ENCODE data around the gene MGP. TPM values are rescaled to one million over a fixed set of nuclear protein-coding genes. Genes with fewer than 3 reads are reported as not detected.

MGP gene
- 1,000 to 10,000 TPM; 1,159 to 1,325 TPM for total RNA-seq
- long read RNA-seq, transcript MGP-203 (4 exons, 1,405 nt): major isoform, 17 of 20 reads
- long read RNA-seq, partial matches to known transcripts: 2 of 20 reads
- long read RNA-seq, other reads (novel, unspliced or antisense): 1 of 20 reads

GRCh38 chr12:14885718-14886221 is at the start of gene MGP:
TSS of gene MGP (minus strand) at chr12:14885854. CDS start at chr12:14885791, 63 bp downstream.
- ATAC-seq: peak; percentile 84 to 90
- DNase-seq: peak; percentile 63
- intact Hi-C loops (cut with DNase I): loop anchor here in 1 of 2 donors (5.0 kb wide), 2 partner anchors 38 to 67 kb away; no protein-coding TSS in a partner anchor

GRCh38 chr12:14935031-14935430 is 49.4 kb upstream of the MGP start:
- no peak for ATAC-seq
- DNase-seq: no peak
- intact Hi-C loops (cut with DNase I): no loop called here

GRCh38 chr12:14934511-14934910 is 48.9 kb upstream of the MGP start:
- intact Hi-C loops (cut with DNase I): no loop called here
- DNase-seq (no peak), ATAC-seq (no peak)

GRCh38 chr12:14931791-14932560 is 46.3 kb upstream of the MGP start:
- intact Hi-C loops (cut with DNase I): no loop called here
- ATAC-seq (no peak), DNase-seq (no peak)

- no peak for ATAC-seq
- no peak for DNase-seq
- intact Hi-C loops (cut with DNase I): no loop called here
Observed at GRCh38 chr12:14931359-14931758, 45.7 kb upstream of the MGP start.

- DNase-seq: no peak
- no peak for ATAC-seq
- intact Hi-C loops (cut with DNase I): no loop called here
Observed at GRCh38 chr12:14930299-14930698, 44.6 kb upstream of the MGP start.

GRCh38 chr12:14928931-14929330 is 43.3 kb upstream of the MGP start:
- intact Hi-C loops (cut with DNase I): no loop called here

GRCh38 chr12:14927267-14927666 is 41.6 kb upstream of the MGP start:
- ATAC-seq (no peak), DNase-seq (no peak)
- intact Hi-C loops (cut with DNase I): no loop called here

More at GRCh38 chr12:14928931-14929330, 43.3 kb upstream of the MGP start:
- peak in 1 of 2 donors; percentile 48 for ATAC-seq
- DNase-seq: no peak

- DNase-seq (no peak), ATAC-seq (no peak)
- intact Hi-C loops (cut with DNase I): no loop called here
Observed at GRCh38 chr12:14924541-14924940, 38.9 kb upstream of the MGP start.

- ATAC-seq (no peak), DNase-seq (no peak)
- intact Hi-C loops (cut with DNase I): no loop called here
Observed at GRCh38 chr12:14923944-14924343, 38.3 kb upstream of the MGP start.

GRCh38 chr12:14921218-14921617 is 35.6 kb upstream of the MGP start:
- ATAC-seq (no peak), DNase-seq (no peak)
- intact Hi-C loops (cut with DNase I): no loop called here

GRCh38 chr12:14920475-14921126 is 34.9 kb upstream of the MGP start:
- DNase-seq: no peak
- intact Hi-C loops (cut with DNase I): no loop called here
- ATAC-seq: no peak

GRCh38 chr12:14919455-14919854 is 33.8 kb upstream of the MGP start:
- intact Hi-C loops (cut with DNase I): no loop called here
- DNase-seq: no peak
- ATAC-seq: no peak

- DNase-seq: no peak
- intact Hi-C loops (cut with DNase I): no loop called here
- ATAC-seq: no peak
Observed at GRCh38 chr12:14915736-14916135, 30.1 kb upstream of the MGP start.

GRCh38 chr12:14913381-14913781 is 27.7 kb upstream of the MGP start:
- DNase-seq (peak; percentile 37), ATAC-seq (peak; percentile 57 to 87)
- intact Hi-C loops (cut with DNase I): no loop called here

GRCh38 chr12:14911131-14911530 is 25.5 kb upstream of the MGP start:
- intact Hi-C loops (cut with DNase I): no loop called here
- no peak for ATAC-seq
- no peak for DNase-seq

- DNase-seq (no peak), ATAC-seq (no peak)
- intact Hi-C loops (cut with DNase I): no loop called here
Observed at GRCh38 chr12:14910090-14910915, 24.6 kb upstream of the MGP start.

GRCh38 chr12:14907953-14908352 is 22.3 kb upstream of the MGP start:
- intact Hi-C loops (cut with DNase I): no loop called here
- no peak for ATAC-seq

GRCh38 chr12:14906114-14906513 is 20.5 kb upstream of the MGP start:
- ATAC-seq: no peak
- intact Hi-C loops (cut with DNase I): no loop called here
- no peak for DNase-seq

More at GRCh38 chr12:14907953-14908352, 22.3 kb upstream of the MGP start:
- no peak for DNase-seq

All from left cardiac atrium (tissue), 4 donors.